WI38 (cell line): ENCODE data around the gene PTH2.

Experiments used
- H3K4me3 ChIP-seq: 2 replicates; pipeline ENCODE4 v1.5.1; 2011; ENCODE audit warnings: low read depth, mild to moderate bottlenecking, control low read depth, low read length
- CTCF ChIP-seq: IDR thresholded peaks from 2 replicates; pipeline ENCODE4 v1.5.1; 2012; ENCODE audit warnings: low read depth, mild to moderate bottlenecking, control low read depth, low read length

PTH2 gene

GRCh38 chr19:49417088-49417487 is 6.2 kb downstream of the PTH2 start:
- no peak overlapping the region for H3K4me3 ChIP-seq
- no peak for TF ChIP-seq CTCF

- TF ChIP-seq CTCF: no peak
- H3K4me3 ChIP-seq: no peak overlapping the region
Measured at GRCh38 chr19:49415810-49416200, 7.4 kb downstream of the PTH2 start.

- TF ChIP-seq CTCF: no peak
- H3K4me3 ChIP-seq: no peak overlapping the region
Measured at GRCh38 chr19:49415102-49415809, 8.0 kb downstream of the PTH2 start.

GRCh38 chr19:49414256-49414655 is 9.0 kb downstream of the PTH2 start:
- no peak overlapping the region for H3K4me3 ChIP-seq
- no peak for TF ChIP-seq CTCF

GRCh38 chr19:49413348-49413747 is 9.9 kb downstream of the PTH2 start:
- no peak overlapping the region for H3K4me3 ChIP-seq
- TF ChIP-seq CTCF: no peak

GRCh38 chr19:49411681-49412326 is 11.4 kb downstream of the PTH2 start:
- no peak for TF ChIP-seq CTCF
- H3K4me3 ChIP-seq: no peak overlapping the region

GRCh38 chr19:49409441-49410029 is 13.7 kb downstream of the PTH2 start:
- TF ChIP-seq CTCF: no peak
- H3K4me3 ChIP-seq: no peak overlapping the region
